Neural progenitor cell (in vitro differentiated cells): ENCODE data around the gene KTI12.

ENCODE experiments used
- CTCF ChIP-seq: fragments of 200-600 bp; sonication (generic); IDR thresholded peaks from 2 replicates; pipeline ENCODE4 v1.5.1; 2017; ENCODE audit warnings: antibody characterized with exemption, mild to moderate bottlenecking
- EZH2 ChIP-seq: fragments of 200-600 bp; sonication (generic); IDR thresholded peaks from 2 replicates; pipeline ENCODE4 v1.6.1; 2017; ENCODE audit warnings: antibody characterized with exemption, mild to moderate bottlenecking, moderate library complexity

GRCh38 chr1:52007215-52008002 is 26.2 kb downstream of the KTI12 start:
- TF ChIP-seq CTCF = no peak
- TF ChIP-seq EZH2 = no peak
